ENCODE results near the gene MANSC4. TPM values are rescaled to one million over a fixed set of nuclear protein-coding genes. Genes with fewer than 3 reads are reported as not detected.

The MANSC4 gene
- total RNA-seq, 3 donors from 2014 or later = not detected

DNA sequence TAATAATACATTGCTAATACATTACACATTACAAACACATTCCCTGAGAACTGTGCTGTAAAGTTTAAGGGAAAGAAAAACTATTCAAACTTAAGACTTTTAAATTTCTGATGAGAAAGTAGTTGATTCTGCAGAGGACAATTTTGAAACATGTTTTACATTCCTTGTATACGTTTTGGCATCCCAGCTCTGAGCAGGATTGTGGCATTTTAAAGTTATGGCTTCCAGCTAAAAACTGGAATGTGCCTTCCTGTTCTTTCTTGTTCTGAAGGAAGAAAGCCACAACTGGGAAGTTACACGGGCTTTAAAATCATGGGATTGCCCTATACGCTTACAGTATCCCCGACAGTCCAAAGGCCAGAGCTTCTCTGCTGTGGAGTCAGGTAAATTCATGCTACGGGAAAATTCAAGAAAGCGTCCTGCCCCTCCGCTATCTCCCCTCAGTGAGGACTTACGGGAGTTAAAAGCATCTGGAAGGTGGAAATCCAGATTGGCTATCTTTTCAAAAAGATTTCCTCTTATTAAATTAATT, 10.8 kb downstream of the MANSC4 start:
- H3K9me3 ChIP-seq = no peaks in the 10 kb centered on the region
- no peaks in the 10 kb centered on the region for H3K4me1 ChIP-seq (ENCODE audit: low read depth)
- no peaks in the 10 kb centered on the region for H3K36me3 ChIP-seq (ENCODE audit: low read depth)
- peak; percentile 71 for ATAC-seq
- TF ChIP-seq, protein P1, sequence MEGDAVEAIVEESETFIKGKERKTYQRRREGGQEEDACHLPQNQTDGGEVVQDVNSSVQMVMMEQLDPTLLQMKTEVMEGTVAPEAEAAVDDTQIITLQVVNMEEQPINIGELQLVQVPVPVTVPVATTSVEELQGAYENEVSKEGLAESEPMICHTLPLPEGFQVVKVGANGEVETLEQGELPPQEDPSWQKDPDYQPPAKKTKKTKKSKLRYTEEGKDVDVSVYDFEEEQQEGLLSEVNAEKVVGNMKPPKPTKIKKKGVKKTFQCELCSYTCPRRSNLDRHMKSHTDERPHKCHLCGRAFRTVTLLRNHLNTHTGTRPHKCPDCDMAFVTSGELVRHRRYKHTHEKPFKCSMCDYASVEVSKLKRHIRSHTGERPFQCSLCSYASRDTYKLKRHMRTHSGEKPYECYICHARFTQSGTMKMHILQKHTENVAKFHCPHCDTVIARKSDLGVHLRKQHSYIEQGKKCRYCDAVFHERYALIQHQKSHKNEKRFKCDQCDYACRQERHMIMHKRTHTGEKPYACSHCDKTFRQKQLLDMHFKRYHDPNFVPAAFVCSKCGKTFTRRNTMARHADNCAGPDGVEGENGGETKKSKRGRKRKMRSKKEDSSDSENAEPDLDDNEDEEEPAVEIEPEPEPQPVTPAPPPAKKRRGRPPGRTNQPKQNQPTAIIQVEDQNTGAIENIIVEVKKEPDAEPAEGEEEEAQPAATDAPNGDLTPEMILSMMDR (IDR thresholded peaks at IDR 0.05) = no peak
- intact Hi-C loops (cut with DNase I, micrococcal nuclease) = no loop called here
- no peak overlapping the region for H3K4me3 ChIP-seq
- DNase-seq = no peak

DNA sequence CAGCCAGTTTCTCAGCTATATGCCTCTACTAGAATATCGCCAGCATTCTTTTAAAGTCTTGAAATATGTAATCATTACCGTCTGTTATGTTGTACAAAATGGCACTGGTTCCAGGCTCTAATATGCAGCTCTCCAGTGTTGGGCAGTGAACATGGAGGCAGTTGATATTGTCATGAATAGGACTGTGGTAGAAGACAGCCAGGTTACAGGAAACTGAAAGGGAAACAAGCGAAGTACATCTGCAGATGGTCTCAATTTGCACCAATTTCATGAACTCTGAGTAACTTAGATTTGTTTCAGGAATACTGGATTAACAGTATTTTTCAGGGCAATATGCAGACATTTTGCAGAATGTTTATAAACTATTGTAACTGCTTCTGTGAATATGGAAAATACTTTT, 13.4 kb downstream of the MANSC4 start:
- intact Hi-C loops (cut with DNase I, micrococcal nuclease) = no loop called here

DNA sequence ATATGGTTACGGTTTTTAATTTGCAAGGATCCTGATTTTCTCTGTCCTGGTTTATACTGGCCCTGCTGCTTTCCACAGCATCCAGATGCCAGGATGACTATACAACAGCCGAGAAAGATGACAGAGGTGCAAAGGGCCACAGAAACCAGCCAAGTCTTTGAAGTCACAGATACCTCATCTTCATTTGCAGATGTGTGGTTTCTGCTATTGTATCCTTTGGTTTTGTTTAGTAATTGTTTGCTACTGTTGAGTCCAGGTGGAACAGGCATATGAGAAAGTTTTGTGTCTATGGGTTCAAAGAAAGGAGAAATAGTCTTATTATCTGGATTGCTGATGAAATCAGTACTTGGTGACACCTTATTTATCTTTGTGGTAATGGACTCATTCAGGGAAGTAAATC, 17.3 kb downstream of the MANSC4 start:
- Histone ChIP-seq H3K36me3 (ENCODE audit: low read depth) (no peaks in the 10 kb centered on the region), H3K9me3 (no peaks in the 10 kb centered on the region), H3K4me1 (ENCODE audit: low read depth) (no peaks in the 10 kb centered on the region), H3K4me3 (no peak overlapping the region)
- no peak for ATAC-seq
- DNase-seq = no peak
- TF ChIP-seq, protein P1 (IDR thresholded peaks at IDR 0.05) = no peak
- intact Hi-C loops (cut with DNase I, micrococcal nuclease) = no loop called here

More for the DNA sequence above, 13.4 kb downstream of the MANSC4 start:
- DNase-seq = no peak
- no peak overlapping the region for H3K4me3 ChIP-seq
- no peak for ATAC-seq
- H3K9me3 ChIP-seq = no peaks in the 10 kb centered on the region
- TF ChIP-seq, protein P1 (IDR thresholded peaks at IDR 0.05) = no peak
- no peaks in the 10 kb centered on the region for H3K4me1 ChIP-seq (ENCODE audit: low read depth)
- H3K36me3 ChIP-seq (ENCODE audit: low read depth) = no peaks in the 10 kb centered on the region

DNA sequence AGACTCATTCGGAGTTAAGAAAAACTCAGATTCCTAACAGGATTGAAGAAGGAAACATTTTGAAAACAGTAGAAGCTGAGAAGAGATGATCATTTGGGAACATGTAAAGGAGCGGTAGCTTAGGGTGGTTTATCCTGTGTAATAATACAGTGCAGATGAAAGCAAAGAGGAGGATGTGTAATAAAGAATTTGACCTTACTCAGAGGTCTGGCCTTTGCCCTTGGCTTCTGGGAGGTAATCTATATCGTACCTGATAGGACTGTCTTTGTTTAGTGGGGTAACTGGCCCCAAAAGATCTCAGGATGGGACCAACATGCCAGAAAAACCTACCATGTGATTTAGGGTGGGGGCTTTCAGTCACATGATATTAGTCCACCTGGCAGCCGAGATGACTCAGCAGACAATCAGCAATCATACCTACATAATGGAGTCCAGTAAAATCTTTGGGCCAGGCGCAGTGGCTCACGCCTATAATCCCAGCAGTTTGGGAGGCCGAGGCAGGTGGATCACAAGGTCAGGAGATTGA, 23.3 kb downstream of the MANSC4 start:
- H3K4me3 ChIP-seq = no peak overlapping the region
- H3K36me3 ChIP-seq (ENCODE audit: low read depth) = no peaks in the 10 kb centered on the region
- TF ChIP-seq, protein P1 (IDR thresholded peaks at IDR 0.05) = no peak
- H3K9me3 ChIP-seq = no peaks in the 10 kb centered on the region
- H3K4me1 ChIP-seq (ENCODE audit: low read depth) = peaks cover 17% of the 10 kb centered on the region
- intact Hi-C loops (cut with DNase I, micrococcal nuclease) = no loop called here
- no peak for ATAC-seq
- DNase-seq = no peak

DNA sequence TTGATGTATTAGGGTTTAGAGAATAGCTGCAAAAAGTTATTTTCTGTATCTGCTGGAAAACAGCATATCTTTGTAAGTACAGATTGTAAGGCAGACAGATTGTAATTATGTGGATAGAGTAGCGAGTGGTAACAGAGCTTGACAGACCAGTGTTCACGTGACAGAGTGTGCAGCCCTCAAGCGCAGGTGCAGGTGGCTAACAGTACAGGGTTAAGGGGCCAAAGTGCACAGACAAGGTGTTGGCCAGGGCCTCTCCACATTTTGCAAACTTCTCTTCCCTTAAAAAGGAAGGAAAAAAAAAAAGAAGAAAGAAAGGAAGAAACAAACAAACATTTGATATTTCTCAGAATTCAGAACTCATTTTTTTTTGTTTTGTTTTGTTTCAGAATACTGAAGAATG, 25.2 kb downstream of the MANSC4 start:
- TF ChIP-seq, protein P1 (IDR thresholded peaks at IDR 0.05) = no peak
- peak in 2 of 3 donors; percentile 51 to 61 for DNase-seq
- ATAC-seq = peak; percentile 85
- Histone ChIP-seq H3K4me3 (no peak overlapping the region), H3K36me3 (ENCODE audit: low read depth) (no peaks in the 10 kb centered on the region), H3K9me3 (no peaks in the 10 kb centered on the region), H3K4me1 (ENCODE audit: low read depth) (peaks cover 19% of the 10 kb centered on the region)
- intact Hi-C loops (cut with DNase I, micrococcal nuclease) = no loop called here
